ENCODE data around the gene PDE4A.

- TF ChIP-seq, protein P1, sequence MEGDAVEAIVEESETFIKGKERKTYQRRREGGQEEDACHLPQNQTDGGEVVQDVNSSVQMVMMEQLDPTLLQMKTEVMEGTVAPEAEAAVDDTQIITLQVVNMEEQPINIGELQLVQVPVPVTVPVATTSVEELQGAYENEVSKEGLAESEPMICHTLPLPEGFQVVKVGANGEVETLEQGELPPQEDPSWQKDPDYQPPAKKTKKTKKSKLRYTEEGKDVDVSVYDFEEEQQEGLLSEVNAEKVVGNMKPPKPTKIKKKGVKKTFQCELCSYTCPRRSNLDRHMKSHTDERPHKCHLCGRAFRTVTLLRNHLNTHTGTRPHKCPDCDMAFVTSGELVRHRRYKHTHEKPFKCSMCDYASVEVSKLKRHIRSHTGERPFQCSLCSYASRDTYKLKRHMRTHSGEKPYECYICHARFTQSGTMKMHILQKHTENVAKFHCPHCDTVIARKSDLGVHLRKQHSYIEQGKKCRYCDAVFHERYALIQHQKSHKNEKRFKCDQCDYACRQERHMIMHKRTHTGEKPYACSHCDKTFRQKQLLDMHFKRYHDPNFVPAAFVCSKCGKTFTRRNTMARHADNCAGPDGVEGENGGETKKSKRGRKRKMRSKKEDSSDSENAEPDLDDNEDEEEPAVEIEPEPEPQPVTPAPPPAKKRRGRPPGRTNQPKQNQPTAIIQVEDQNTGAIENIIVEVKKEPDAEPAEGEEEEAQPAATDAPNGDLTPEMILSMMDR (IDR thresholded peaks at IDR 0.05; ENCODE audit: poor library complexity) = no peak
- TF ChIP-seq EZH2 (IDR thresholded peaks at IDR 0.05; ENCODE audit: borderline replicate concordance) = no peak
Observed at GRCh38 chr19:10473192-10473591, 52.9 kb downstream of the PDE4A start.
